Islet of Langerhans (tissue), 1 donor: ENCODE results near the gene RCN1.
"Not testable (repeated sequence)": the region's sequence is repeated elsewhere in the genome, so short reads cannot be mapped to it uniquely, and the experiment has no call there.

ENCODE experiments used
- FAIRE-seq: peaks from one replicate; lab custom pipeline; 2011; peaks lifted over from hg19 to GRCh38; lab: Jason Lieb, UNC

The RCN1 gene

GRCh38 chr11:32080361-32080980 lies 10.4 kb upstream of the RCN1 start:
- FAIRE-seq: no peak

- FAIRE-seq: no peak
These were observed 9.7 kb upstream of the RCN1 start for GRCh38 chr11:32081129-32081641.

GRCh38 chr11:32081901-32082300 lies 9.0 kb upstream of the RCN1 start:
- FAIRE-seq: no peak

DNA sequence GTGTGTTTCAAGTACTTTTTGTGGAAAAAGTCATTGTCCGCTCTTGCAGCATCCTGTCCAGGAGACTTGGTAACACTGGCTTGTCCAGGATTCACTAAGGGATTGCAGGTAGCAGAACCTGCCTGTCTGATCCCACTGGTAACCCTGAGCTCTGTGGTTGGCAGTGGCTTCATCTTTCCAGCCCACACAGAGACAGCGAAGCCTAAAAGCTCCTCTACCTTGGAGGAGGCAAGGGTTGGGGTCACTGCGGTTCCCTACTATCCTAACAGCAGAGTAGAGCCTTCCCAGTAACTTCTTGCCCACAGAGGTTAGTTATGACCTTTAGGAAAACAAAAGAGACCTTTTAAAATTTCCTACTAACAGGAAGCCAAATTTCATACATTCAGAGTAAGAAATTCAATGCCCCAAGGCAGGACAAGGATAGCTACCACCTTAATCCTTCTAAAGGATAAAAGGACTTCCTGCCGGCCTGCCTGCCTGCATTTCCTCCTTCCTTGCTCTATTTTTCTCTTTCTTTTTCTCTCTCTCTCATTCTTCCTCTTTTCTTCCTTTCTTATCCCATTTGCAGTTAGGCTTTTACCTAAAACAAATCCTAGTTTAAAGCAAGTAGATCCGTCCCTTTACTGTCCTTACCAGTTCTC lies 8.4 kb upstream of the RCN1 start:
- no peak for FAIRE-seq

GRCh38 chr11:32087597-32087996 lies 3.3 kb upstream of the RCN1 start:
- FAIRE-seq: no peak

- no peak for FAIRE-seq
These were observed 2.5 kb upstream of the RCN1 start for GRCh38 chr11:32088117-32088941.

DNA sequence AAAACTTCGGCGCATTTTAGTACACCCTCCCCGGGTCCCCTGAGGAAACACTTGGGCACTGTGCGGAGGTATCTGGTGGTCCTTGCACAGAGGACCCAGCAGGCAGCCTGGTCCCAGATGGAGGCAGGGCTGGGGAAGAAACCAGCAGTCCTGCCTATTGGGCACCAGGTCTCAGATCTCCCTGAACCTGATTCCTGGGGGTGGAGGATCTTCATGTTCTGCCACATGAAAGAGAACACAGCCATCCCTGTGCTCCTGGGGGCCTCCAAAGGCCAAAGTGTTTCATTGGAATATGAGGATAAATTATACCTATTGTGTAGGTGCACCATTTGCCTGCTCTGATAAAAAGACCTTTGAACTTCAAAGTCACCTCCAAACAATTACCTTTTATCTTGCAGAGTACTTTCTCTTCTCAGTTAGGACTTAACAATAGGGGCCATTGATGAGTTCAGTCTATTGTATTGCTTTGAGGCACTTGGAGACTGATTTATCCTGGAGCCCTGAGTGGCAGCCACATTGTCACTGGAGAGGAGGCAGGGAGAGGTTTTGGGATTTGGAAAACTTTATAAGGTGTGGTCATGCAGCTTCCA lies 1.8 kb downstream of the RCN1 start:
- FAIRE-seq: no peak

DNA sequence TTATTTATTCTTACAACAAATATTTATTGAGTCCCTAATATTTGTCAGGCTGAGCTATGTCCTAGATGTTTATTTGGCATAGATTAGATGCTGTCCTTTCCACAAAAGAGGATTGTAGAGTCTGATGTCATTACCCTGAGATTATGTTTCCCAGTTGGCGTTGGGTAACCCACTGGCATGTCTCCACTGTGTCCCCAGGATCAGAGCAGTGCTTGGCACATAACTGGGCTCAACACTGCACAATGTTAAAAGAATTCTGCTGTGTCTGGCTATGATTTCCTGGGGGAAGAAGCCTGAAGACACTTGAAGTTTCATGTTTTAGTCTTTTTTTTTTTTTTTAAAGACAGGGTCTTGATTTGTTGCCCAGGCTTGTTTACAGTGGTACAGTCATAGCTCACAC lies 4.0 kb downstream of the RCN1 start:
- FAIRE-seq: no peak

GRCh38 chr11:32098142-32098903 lies 7.4 kb downstream of the RCN1 start:
- no peak for FAIRE-seq

GRCh38 chr11:32099516-32099915 lies 8.6 kb downstream of the RCN1 start:
- no peak for FAIRE-seq

DNA sequence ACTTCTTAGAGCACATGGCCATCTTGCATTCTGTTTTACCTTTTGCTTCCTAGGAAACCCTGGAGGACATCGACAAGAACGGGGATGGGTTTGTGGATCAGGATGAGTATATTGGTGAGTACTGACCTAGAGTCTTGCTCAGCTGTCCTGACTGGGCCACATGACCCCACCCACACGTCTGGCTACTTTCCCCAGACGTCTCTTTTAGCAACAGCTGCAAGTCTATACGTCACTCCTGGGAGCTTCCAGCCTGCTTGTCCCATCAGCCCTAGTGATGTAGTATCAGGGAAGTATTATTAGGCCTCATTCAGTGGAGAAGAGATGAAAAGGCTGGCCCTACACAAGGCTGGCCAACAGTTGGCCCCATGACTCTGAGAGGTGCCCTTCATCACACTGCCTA lies 9.6 kb downstream of the RCN1 start:
- no peak for FAIRE-seq

- no peak for FAIRE-seq
These were observed 10.9 kb downstream of the RCN1 start for GRCh38 chr11:32101791-32102190.

- FAIRE-seq: not testable (repeated sequence)
These were observed 12.3 kb downstream of the RCN1 start for GRCh38 chr11:32103121-32103719.

DNA sequence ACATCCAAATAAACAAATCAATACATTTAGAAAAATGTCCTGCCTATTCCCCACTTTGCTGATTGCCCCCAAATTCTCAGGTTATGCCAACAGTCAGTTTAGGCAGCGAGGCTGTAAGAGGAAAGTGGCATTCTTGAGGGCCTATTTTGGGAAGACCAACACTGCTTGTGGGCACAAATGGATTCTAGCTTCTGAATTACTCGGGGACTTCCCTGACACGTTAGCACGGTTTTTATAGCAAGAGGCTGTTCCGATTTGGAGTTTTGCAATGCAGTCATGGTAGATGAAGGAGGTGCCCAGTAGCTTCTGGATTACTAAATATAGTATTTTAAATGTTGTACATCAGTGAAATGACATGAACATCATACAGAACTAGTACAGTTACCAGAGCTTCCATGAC lies 13.1 kb downstream of the RCN1 start:
- FAIRE-seq: no peak

GRCh38 chr11:32105871-32106560 lies 15.1 kb downstream of the RCN1 start:
- FAIRE-seq: no peak

GRCh38 chr11:32107647-32108046 lies 16.8 kb downstream of the RCN1 start:
- FAIRE-seq: no peak

- no peak for FAIRE-seq
These were observed 17.7 kb downstream of the RCN1 start for GRCh38 chr11:32108576-32108975.

- FAIRE-seq: no peak
These were observed 18.3 kb downstream of the RCN1 start for GRCh38 chr11:32109138-32109537.

DNA sequence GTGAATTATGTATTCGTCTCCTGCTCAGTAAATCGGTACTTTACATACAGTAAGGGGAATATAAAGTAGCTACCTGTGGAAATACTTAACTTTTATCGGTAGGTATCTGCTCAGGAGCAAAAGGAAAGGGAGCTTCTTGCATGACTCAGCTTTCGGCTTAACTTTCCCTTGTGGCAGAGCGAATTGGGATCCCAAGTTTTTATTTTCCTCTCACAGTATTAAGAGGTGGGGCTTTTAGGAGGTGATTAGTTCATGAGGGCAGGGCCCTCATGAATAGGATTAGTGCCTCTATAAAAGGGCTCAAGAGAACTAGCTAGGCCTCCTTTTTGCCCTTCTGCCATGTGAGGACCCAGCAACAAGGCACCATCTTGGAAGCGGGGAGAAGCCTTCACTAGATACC lies 18.7 kb downstream of the RCN1 start:
- no peak for FAIRE-seq

DNA sequence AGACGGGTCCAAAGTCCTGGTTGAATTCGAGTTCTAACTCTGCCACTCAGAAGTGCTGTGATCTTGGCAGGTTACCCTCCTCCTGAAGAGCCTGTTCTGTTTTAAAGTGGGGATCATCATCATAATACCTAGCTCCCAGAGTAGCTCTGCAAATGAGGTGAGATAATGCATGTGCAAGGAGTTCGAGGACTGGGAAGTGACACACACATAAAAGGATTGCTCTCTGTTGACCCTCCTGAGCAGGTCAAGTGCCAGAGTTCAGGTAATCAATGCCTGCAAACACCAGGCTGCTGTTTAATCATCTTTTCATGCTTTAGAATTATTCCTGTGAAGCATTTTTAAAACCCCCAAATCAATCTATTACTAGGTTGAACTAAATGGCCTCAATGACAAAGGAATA lies 19.9 kb downstream of the RCN1 start:
- FAIRE-seq: no peak
